Smooth muscle cell (in vitro differentiated cells): Measurements from ENCODE around the gene SOS1. TPM values are rescaled to one million over a fixed set of nuclear protein-coding genes. Genes with fewer than 3 reads are reported as not detected.

ENCODE experiments used
- DNase-seq: peaks from one replicate; lab custom pipeline; 2025; ENCODE audit not compliant: unreplicated experiment; lab: John Stamatoyannopoulos, UW
- H2AFZ ChIP-seq: fragments of 200-600 bp; sonication (generic); 2 replicates; pipeline ENCODE4 v1.6.0; 2016; ENCODE audit warnings: antibody characterized with exemption, low read depth, mild to moderate bottlenecking
- H3F3A ChIP-seq: fragments of 200-600 bp; sonication (generic); 2 replicates; pipeline ENCODE4 v1.6.0; 2017; ENCODE audit warnings: antibody characterized with exemption, low read depth
- H3K27ac ChIP-seq: fragments of 200-600 bp; sonication (generic); 2 replicates; pipeline ENCODE4 v1.5.1; 2016; ENCODE audit warnings: low read depth, mild to moderate bottlenecking
- H3K27me3 ChIP-seq: fragments of 200-600 bp; sonication (generic); 2 replicates; pipeline ENCODE4 v1.6.1; 2016; ENCODE audit warnings: low read depth, mild to moderate bottlenecking
- H3K36me3 ChIP-seq: fragments of 200-600 bp; sonication (generic); 2 replicates; pipeline ENCODE4 v1.5.1; 2016; ENCODE audit warnings: low read depth
- H3K4me1 ChIP-seq: fragments of 200-600 bp; sonication (generic); 2 replicates; pipeline ENCODE4 v1.5.1; 2016; ENCODE audit warnings: low read depth
- H3K4me2 ChIP-seq: fragments of 200-600 bp; sonication (generic); 2 replicates; pipeline ENCODE4 v1.6.0; 2016; ENCODE audit warnings: mild to moderate bottlenecking
- H3K4me3 ChIP-seq: fragments of 200-600 bp; sonication (generic); 2 replicates; pipeline ENCODE4 v1.5.1; 2016; ENCODE audit warnings: mild to moderate bottlenecking
- H3K79me2 ChIP-seq: fragments of 200-600 bp; sonication (generic); 2 replicates; pipeline ENCODE4 v1.6.0; 2016; ENCODE audit warnings: low read depth, mild to moderate bottlenecking
- H3K9ac ChIP-seq: fragments of 200-600 bp; sonication (generic); 2 replicates; pipeline ENCODE4 v1.6.0; 2016; ENCODE audit warnings: low read depth
- H3K9me3 ChIP-seq: fragments of 200-600 bp; sonication (generic); replicated peaks from 2 replicates; pipeline ENCODE4 v1.5.1; 2016; ENCODE audit warnings: low read depth
- H4K20me1 ChIP-seq: fragments of 200-600 bp; sonication (generic); 2 replicates; pipeline ENCODE4 v1.6.0; 2016; ENCODE audit warnings: low read depth
- WGBS: methylation state at CpG from one replicate; pipeline ENCODE4 v1.1.7; 2016; ENCODE audit warnings: low lambda C conversion rate; 5-methylcytosine and 5-hydroxymethylcytosine counted together
- polyA plus RNA-seq: library from polyadenylated mRNA; unstranded; fragments of >200 nt; fragmentation: Nextera tagmentation; extraction: Ambion mirVana; gene quantifications from 2 replicates; pipeline ENCODE4 v1.2.1, GENCODE V29; 2016
- total RNA-seq: library from RNA; depleted of rRNA; stranded (reverse); fragments of >200 nt; gene quantifications from 2 replicates; pipeline ENCODE4 v1.2.3, GENCODE V29; 2014
- TF ChIP-seq, protein P1 (sequence below): fragments of 200-600 bp; sonication (generic); IDR thresholded peaks from 2 replicates; pipeline ENCODE4 v1.5.1; 2017; ENCODE audit warnings: borderline replicate concordance, mild to moderate bottlenecking, antibody characterized with exemption; ENCODE audit not compliant: insufficient read depth, poor library complexity, severe bottlenecking

SOS1 gene
- total and polyA plus RNA-seq, 2 experiments from 2014 or later, result 8.4 to 34.0 TPM

DNA sequence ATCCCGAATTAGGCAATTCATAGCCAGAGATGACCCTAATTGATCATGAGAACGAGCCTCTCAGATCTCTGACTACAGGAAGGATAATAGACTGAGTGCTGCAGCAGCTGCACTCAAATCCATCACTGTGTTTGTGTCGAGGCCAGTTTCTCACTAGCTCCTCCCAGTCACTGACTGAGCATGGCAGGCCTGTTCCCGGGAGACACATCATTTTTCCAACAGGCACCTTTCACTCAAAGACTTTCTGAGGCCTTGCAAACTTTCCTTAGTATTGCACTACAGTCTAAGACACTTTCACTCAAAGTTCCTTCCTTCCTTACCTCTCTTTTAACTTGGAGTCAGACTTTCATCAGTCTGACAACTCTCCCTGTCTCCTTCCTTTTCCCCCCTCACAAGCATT lies 13.7 kb downstream of the SOS1 start:
- peak overlapping the region; percentile 21 for H3K27ac ChIP-seq
- TF ChIP-seq, protein P1, sequence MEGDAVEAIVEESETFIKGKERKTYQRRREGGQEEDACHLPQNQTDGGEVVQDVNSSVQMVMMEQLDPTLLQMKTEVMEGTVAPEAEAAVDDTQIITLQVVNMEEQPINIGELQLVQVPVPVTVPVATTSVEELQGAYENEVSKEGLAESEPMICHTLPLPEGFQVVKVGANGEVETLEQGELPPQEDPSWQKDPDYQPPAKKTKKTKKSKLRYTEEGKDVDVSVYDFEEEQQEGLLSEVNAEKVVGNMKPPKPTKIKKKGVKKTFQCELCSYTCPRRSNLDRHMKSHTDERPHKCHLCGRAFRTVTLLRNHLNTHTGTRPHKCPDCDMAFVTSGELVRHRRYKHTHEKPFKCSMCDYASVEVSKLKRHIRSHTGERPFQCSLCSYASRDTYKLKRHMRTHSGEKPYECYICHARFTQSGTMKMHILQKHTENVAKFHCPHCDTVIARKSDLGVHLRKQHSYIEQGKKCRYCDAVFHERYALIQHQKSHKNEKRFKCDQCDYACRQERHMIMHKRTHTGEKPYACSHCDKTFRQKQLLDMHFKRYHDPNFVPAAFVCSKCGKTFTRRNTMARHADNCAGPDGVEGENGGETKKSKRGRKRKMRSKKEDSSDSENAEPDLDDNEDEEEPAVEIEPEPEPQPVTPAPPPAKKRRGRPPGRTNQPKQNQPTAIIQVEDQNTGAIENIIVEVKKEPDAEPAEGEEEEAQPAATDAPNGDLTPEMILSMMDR, result no peak
- no peak overlapping the region for H3K9ac ChIP-seq
- no peak overlapping the region for H3K4me2 ChIP-seq
- H4K20me1 ChIP-seq, result peaks cover 96% of the 10 kb centered on the region
- no peaks in the 10 kb centered on the region for H3K27me3 ChIP-seq
- DNase-seq, result no peak
- H3K36me3 ChIP-seq, result no peaks in the 10 kb centered on the region
- H3K79me2 ChIP-seq, result peaks cover 96% of the 10 kb centered on the region
- 34% methylated on average over 4 of the region's 4 CpGs for WGBS
- H3K4me1 ChIP-seq, result peaks cover 17% of the 10 kb centered on the region
- no peaks in the 10 kb centered on the region for H3F3A ChIP-seq
- no peak overlapping the region for H2AFZ ChIP-seq
- no peaks in the 10 kb centered on the region for H3K9me3 ChIP-seq
- no peak overlapping the region for H3K4me3 ChIP-seq

DNA sequence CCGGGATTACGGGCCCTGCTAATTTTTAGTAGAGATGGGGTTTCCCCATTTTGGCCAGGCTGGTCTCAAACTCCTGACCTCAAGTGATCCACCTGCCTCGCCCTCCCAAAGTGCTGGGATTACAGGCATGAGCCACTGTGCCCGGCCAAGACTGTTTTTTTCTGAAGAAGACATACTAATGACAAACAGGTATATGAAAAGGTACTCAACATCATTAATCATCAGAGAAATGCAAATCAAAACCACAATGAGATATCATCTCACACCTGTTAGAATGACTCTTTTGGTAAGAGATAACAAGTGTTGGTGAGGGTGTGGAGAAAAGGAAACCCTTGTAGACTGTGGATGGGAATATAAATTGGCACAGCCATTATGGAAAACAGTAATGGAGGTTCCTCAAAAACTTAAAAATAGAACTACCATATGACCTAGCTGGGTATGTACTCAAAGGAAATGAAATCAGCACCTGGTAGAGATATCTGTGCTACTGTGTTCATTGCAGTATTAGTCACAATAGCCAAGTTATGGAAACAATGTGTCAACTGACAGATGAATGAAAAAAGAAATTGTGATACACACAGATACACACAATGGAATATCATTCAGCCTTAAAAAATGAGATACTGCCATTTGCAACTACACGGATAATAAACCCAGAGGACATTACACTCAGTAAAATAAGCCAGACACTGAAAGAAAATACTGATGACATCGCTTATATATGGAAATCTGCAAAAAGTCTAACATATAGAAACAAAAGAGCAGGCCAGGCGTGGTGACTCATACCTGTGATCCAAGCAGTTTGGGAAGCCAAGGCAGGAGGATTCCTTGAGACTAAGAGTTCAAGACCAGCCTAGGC lies 20.8 kb downstream of the SOS1 start:
- Histone ChIP-seq H3K9me3 (no peaks in the 10 kb centered on the region), H2AFZ (no peak overlapping the region), H3K79me2 (peaks cover 97% of the 10 kb centered on the region), H3K4me2 (no peak overlapping the region), H3F3A (no peaks in the 10 kb centered on the region), H3K9ac (no peak overlapping the region), H3K27ac (no peak overlapping the region), H3K4me3 (no peak overlapping the region), H3K27me3 (no peaks in the 10 kb centered on the region), H3K36me3 (no peaks in the 10 kb centered on the region), H3K4me1 (no peaks in the 10 kb centered on the region), H4K20me1 (peaks cover 98% of the 10 kb centered on the region)
- DNase-seq, result no peak
- 95% methylated on average over 7 of the region's 7 CpGs for WGBS
- TF ChIP-seq, protein P1, result no peak

DNA sequence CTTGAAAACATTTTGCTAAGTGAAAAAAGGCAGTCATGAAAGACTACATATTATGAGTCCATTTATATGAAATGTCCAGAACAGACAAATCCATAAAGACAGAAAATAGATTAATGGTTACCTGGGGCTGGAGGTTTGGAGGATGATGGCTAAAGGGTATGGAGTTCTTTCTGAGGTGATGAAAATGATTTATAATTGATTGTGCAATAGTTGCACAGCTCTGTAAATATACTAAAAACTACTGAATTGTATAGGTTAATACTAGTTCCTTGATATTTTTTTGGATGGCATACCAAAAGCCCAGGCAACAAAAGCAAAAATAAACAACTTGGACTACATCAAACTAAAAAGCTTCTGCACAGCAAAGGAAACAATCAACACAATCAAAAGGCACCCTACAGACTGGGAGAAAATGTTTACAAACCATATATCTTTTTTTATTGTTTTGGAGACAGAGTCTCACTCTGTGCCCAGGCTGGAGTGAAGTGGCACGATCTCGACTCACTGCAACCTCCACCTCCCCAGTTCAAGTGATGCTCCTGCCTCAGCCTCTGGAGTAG lies 21.5 kb downstream of the SOS1 start:
- no peak overlapping the region for H3K4me3 ChIP-seq
- no peaks in the 10 kb centered on the region for H3F3A ChIP-seq
- no peaks in the 10 kb centered on the region for H3K36me3 ChIP-seq
- no peaks in the 10 kb centered on the region for H3K9me3 ChIP-seq
- H3K27ac ChIP-seq, result no peak overlapping the region
- peaks cover 98% of the 10 kb centered on the region for H4K20me1 ChIP-seq
- no peak overlapping the region for H3K4me2 ChIP-seq
- H3K9ac ChIP-seq, result no peak overlapping the region
- H3K79me2 ChIP-seq, result peaks cover 97% of the 10 kb centered on the region
- no peak for DNase-seq
- H2AFZ ChIP-seq, result no peak overlapping the region
- TF ChIP-seq, protein P1, result no peak
- WGBS, result 90% methylated on average over 2 of the region's 2 CpGs
- H3K27me3 ChIP-seq, result no peaks in the 10 kb centered on the region
- no peaks in the 10 kb centered on the region for H3K4me1 ChIP-seq

DNA sequence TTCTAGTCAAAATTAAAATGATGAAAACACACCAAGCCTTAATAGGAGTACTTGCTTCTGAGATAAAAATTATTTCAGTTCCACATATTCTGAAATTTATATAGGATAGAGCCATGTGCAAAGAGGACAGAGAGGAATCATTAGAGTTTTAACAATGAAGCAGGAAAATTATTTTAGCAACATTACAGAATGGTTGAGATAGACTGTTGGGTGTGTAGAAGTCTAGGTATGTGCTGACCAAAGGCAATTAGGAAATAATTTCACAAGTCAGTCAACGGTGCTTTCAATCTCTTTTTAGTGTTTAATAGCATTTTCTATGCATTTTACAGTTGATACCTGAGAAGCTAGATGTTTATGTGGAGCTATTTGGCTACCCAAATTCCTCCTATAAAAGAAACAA lies 25.2 kb downstream of the SOS1 start:
- Histone ChIP-seq H3K4me3 (no peak overlapping the region), H4K20me1 (peaks cover 98% of the 10 kb centered on the region), H3K27ac (peak overlapping the region; percentile 23), H3F3A (no peaks in the 10 kb centered on the region), H3K79me2 (peaks cover 94% of the 10 kb centered on the region), H3K4me1 (peaks cover 5% of the 10 kb centered on the region), H3K36me3 (no peaks in the 10 kb centered on the region), H3K4me2 (no peak overlapping the region), H3K9ac (no peak overlapping the region), H3K27me3 (no peaks in the 10 kb centered on the region), H3K9me3 (no peaks in the 10 kb centered on the region), H2AFZ (no peak overlapping the region)
- 78% methylated on average over 1 of the region's 1 CpG for WGBS
- DNase-seq, result no peak
- TF ChIP-seq, protein P1, result no peak
